GM19463 (cell line): ENCODE results near the gene CORO7.
"Not testable (repeated sequence)": the region's sequence is repeated elsewhere in the genome, so short reads cannot be mapped to it uniquely, and the experiment has no call there.

Source experiments
- ATAC-seq: cut with Tn5 transposase; IDR thresholded peaks from one replicate; pipeline ENCODE4 v1.9.1; 2021; ENCODE audit warnings: mild to moderate bottlenecking, moderate library complexity; ENCODE audit not compliant: unreplicated experiment

CORO7 gene

GRCh38 chr16:4403133-4403949 is 13.1 kb downstream of the CORO7 start:
- ATAC-seq, result no peak

- no peak for ATAC-seq
These were observed 13.8 kb downstream of the CORO7 start for GRCh38 chr16:4402439-4403132.

- ATAC-seq, result no peak
These were observed 14.9 kb downstream of the CORO7 start for GRCh38 chr16:4401510-4401909.

- ATAC-seq, result no peak
These were observed 15.3 kb downstream of the CORO7 start for GRCh38 chr16:4401094-4401501.

GRCh38 chr16:4399001-4399730 is 17.2 kb downstream of the CORO7 start:
- ATAC-seq, result no peak

GRCh38 chr16:4395055-4395726 is 21.2 kb downstream of the CORO7 start:
- ATAC-seq, result no peak

- not testable (repeated sequence) for ATAC-seq
These were observed 22.5 kb downstream of the CORO7 start for GRCh38 chr16:4393850-4394249.

- no peak for ATAC-seq
These were observed 23.2 kb downstream of the CORO7 start for GRCh38 chr16:4393240-4393600.

GRCh38 chr16:4392382-4393239 is 23.8 kb downstream of the CORO7 start:
- no peak for ATAC-seq

- ATAC-seq, result no peak
These were observed 24.6 kb downstream of the CORO7 start for GRCh38 chr16:4391631-4392381.

- ATAC-seq, result no peak
These were observed 25.8 kb downstream of the CORO7 start for GRCh38 chr16:4390266-4391260.

- no peak for ATAC-seq
These were observed 27.1 kb downstream of the CORO7 start for GRCh38 chr16:4389051-4389955.

- ATAC-seq, result no peak
These were observed 27.9 kb downstream of the CORO7 start for GRCh38 chr16:4388271-4389021.

GRCh38 chr16:4387781-4388180 is 28.6 kb downstream of the CORO7 start:
- no peak for ATAC-seq

- no peak for ATAC-seq
These were observed 29.3 kb downstream of the CORO7 start for GRCh38 chr16:4386951-4387565.

GRCh38 chr16:4386451-4386805 is 30.0 kb downstream of the CORO7 start:
- no peak for ATAC-seq
